RWPE1 (cell line): ENCODE measurements around the gene FETUB.

ENCODE experiments used
- CTCF ChIA-PET: fragments of 350-600 bp; sonication (Branson Sonifier 250); formaldehyde crosslinking; extraction: SDS; loops from one replicate; lab custom pipeline; 2021; lab: Yijun Ruan, JAX
- POLR2A ChIA-PET: fragments of 400-600 bp; formaldehyde crosslinking; extraction: SDS; loops from one replicate; lab custom pipeline; 2020; ENCODE audit warnings: antibody characterized with exemption; ENCODE audit not compliant: low non-redundant PET; lab: Yijun Ruan, JAX
- DNase-seq: peaks from one replicate; pipeline ENCODE4 v3.0.0; 2012; ENCODE audit warnings: low spot score
- H3K27ac ChIP-seq: fragments of 450-650 bp; 2 replicates; pipeline ENCODE4 v1.5.1; 2017
- TF ChIP-seq, protein P1 (sequence below): fragments of 450-650 bp; conservative IDR thresholded peaks from 2 replicates; pipeline ENCODE4 v1.5.1; 2017; ENCODE audit warnings: low read depth, mild to moderate bottlenecking

The FETUB gene

DNA sequence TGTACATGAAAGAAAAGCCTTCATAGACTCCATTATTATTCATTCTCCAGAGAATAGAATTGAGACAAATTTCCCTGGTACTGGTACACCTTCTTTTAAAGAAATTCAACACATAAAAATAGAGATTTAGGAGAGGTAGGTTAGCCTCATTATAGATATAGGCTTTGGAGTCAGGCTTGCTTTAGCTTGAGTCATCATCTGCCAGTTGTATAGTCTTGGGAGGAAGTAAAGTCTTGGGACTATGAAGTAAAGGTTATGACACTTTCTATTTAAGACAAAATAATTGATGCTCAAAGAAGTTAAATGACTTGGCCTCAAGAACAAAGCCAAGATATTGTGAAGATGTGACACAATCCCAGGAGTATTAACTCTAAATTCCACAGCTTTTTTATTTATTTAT is 30.0 kb downstream of the FETUB start:
- DNase-seq: no peak
- TF ChIP-seq, protein P1, sequence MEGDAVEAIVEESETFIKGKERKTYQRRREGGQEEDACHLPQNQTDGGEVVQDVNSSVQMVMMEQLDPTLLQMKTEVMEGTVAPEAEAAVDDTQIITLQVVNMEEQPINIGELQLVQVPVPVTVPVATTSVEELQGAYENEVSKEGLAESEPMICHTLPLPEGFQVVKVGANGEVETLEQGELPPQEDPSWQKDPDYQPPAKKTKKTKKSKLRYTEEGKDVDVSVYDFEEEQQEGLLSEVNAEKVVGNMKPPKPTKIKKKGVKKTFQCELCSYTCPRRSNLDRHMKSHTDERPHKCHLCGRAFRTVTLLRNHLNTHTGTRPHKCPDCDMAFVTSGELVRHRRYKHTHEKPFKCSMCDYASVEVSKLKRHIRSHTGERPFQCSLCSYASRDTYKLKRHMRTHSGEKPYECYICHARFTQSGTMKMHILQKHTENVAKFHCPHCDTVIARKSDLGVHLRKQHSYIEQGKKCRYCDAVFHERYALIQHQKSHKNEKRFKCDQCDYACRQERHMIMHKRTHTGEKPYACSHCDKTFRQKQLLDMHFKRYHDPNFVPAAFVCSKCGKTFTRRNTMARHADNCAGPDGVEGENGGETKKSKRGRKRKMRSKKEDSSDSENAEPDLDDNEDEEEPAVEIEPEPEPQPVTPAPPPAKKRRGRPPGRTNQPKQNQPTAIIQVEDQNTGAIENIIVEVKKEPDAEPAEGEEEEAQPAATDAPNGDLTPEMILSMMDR: no peak
- ChIA-PET CTCF (interaction anchor here (0.8 kb wide), 1 partner anchor 51 kb away, joined by 3 read pairs; no protein-coding TSS in a partner anchor), POLR2A (interaction anchor here (0.6 kb wide), 1 partner anchor 45 kb away, joined by 5 read pairs; no protein-coding TSS in a partner anchor)
- H3K27ac ChIP-seq: no peak overlapping the region

- DNase-seq: no peak
- no peak overlapping the region for H3K27ac ChIP-seq
- TF ChIP-seq, protein P1: no peak
- ChIA-PET POLR2A (no interaction called here), CTCF (interaction anchor here (0.7 kb wide), 1 partner anchor 440 kb away, joined by 5 read pairs; no protein-coding TSS in a partner anchor)
Measured at GRCh38 chr3:186671051-186671450, 30.9 kb downstream of the FETUB start.

DNA sequence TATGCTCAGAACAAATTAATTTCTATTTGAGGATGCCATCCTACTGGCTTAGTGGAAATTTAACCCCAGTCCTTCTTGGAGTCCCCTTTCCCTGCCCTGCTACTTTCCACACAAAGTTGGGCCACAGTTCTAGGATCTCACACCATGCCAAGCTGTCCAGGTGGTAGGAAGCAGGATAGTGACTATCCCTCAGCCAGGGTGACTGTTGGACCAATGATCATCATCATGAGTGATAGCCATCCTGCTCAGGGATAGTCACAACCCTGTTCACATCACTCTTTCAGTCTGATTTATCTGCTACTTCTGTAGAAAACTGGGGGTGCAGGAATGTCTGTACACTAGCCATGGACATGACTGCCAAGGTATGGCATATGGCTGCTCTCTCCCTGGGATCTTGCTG is 38.4 kb downstream of the FETUB start:
- H3K27ac ChIP-seq: no peak overlapping the region
- CTCF ChIA-PET: no interaction called here
- TF ChIP-seq, protein P1: no peak
- POLR2A ChIA-PET: no interaction called here
- DNase-seq: no peak

GRCh38 chr3:186679151-186679550 is 39.0 kb downstream of the FETUB start:
- DNase-seq: no peak
- CTCF ChIA-PET: no interaction called here
- no peak overlapping the region for H3K27ac ChIP-seq
- TF ChIP-seq, protein P1: no peak
- POLR2A ChIA-PET: no interaction called here

DNA sequence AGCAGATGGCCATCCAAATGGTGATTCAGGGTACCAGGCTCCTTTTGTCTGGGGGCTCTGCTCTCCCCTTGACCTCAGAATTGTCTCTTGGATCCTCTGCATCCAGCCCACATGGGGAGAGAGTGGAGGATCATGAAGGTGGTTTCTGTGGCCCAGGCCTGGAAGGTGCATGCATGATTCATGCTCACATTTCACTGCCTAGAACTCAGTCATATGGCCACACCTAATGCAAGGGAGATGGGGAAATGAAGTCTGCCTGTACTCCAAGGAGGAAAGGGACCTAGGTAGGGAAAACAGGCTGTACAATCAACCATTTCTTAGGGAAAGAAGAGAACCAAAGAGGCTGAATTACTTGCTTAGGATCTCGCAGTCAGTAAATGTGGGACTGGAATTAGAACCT is 40.7 kb downstream of the FETUB start:
- no peak for DNase-seq

GRCh38 chr3:186682812-186683211 is 42.6 kb downstream of the FETUB start:
- POLR2A ChIA-PET: no interaction called here
- H3K27ac ChIP-seq: no peak overlapping the region
- TF ChIP-seq, protein P1: no peak
- DNase-seq: no peak
- CTCF ChIA-PET: no interaction called here

More for the DNA sequence above, 40.7 kb downstream of the FETUB start:
- no peak overlapping the region for H3K27ac ChIP-seq
- ChIA-PET CTCF (no interaction called here), POLR2A (no interaction called here)
- TF ChIP-seq, protein P1: no peak
